ENCODE measurements around the gene NKTR.
"Not testable (repeated sequence)": the region's sequence is repeated elsewhere in the genome, so short reads cannot be mapped to it uniquely, and the experiment has no call there.

The NKTR gene

DNA sequence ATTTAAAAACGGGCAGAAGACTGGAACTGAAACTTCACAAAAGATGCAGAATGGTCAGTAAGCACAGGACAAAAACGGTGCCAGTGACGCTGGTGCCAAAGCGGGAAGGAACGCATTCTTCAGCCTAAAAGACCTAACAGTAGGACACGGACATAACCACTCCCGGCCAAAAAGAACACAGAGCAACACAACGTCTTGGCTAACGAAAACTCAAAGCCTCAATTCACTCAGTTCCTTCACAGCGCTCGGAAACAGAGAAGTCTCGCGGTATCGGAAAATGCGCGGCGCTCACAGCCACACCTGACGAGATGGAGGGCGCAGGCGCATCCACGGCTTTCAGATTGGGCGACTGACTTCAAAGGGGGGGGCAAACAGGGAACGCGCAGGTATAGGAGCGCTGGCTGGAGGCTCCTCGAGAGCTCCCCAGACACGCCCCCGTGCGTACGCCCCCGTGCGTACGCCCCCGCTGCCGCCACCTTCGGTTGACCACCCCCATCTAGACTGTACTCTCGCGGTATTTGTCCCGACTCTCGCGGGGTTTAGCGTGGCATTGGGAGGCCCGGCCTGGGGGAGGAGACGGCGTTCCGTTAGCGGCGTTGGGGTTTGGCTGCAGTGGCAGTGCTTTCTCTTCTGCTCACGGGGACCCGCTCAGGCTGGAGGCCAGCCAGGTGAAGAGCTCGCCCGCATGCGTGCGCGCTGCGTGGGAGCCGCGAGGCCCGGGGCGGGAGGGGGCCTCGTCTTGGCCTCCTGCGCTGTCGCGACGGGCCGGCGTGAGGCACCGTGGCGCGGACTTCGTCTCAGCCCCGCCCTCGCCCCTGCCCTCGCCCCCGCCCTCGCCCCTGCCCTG, at the start of gene NKTR:
Gene NKTR (plus strand): TSS at position 576 of the 847 bp plus-strand sequence. CDS start 321 bp downstream, outside the sequence.
- DNase-seq = peak; percentile 98 to 99

DNA sequence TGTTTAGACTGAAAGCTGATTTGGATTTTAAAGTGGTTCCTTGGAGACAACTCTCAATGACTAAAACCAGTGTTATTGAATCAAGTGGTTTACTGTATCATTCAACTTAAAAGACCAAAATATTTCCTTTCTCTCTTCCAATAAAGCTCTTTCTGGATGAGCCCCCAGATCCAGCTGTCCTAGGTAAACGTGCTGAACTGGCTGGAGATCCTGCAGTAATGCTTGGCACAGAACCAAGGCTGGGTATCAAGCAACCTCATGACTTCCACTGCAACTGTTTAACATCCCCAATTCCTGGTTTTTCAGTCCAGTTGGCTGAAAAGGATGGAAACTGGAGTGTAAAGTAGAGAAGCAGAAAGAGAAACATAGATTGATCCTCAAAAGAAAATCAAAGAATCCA, 47.7 kb upstream of the NKTR start:
- DNase-seq = no peak

- DNase-seq = no peak
Measured at GRCh38 chr3:42556089-42556632, 44.3 kb upstream of the NKTR start.

DNA sequence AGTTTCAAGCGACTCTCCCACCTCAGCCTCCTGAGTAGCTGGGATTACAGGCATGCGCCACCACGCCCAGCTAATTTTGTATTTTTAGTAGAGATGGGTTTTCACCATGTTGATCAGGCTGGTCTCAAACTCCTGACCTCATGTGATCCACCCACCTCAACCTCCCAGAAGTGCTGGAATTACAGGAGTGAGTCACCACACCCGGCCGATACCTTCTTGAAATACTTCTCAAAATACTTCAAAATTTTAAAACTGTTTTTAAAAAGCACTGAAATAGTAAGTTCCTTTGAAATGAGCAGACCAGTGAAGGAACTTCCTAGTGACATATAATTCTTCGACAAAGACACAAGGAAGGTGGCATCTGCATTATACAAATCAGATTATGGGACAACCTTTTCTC, 43.7 kb upstream of the NKTR start:
- not testable (repeated sequence) for DNase-seq

DNA sequence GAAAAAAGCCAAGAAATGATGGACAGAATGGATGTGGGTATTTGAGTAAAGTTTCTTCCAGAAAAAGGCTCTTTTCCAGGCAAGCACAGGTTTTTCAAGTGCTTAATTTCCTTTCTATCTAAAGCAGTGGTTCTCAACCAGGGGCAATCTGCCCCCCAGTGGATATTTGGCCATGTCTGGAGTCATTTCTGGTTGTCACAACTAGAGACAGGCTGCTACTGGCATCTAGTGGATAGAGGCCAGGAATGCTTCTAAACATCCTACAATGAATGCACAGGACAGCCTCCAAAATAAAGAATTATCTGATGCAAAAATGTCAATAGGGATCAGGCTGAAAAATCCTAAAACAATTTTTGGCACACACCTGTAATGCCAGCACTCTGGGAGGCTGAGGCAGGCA, 42.6 kb upstream of the NKTR start:
- DNase-seq = no peak

DNA sequence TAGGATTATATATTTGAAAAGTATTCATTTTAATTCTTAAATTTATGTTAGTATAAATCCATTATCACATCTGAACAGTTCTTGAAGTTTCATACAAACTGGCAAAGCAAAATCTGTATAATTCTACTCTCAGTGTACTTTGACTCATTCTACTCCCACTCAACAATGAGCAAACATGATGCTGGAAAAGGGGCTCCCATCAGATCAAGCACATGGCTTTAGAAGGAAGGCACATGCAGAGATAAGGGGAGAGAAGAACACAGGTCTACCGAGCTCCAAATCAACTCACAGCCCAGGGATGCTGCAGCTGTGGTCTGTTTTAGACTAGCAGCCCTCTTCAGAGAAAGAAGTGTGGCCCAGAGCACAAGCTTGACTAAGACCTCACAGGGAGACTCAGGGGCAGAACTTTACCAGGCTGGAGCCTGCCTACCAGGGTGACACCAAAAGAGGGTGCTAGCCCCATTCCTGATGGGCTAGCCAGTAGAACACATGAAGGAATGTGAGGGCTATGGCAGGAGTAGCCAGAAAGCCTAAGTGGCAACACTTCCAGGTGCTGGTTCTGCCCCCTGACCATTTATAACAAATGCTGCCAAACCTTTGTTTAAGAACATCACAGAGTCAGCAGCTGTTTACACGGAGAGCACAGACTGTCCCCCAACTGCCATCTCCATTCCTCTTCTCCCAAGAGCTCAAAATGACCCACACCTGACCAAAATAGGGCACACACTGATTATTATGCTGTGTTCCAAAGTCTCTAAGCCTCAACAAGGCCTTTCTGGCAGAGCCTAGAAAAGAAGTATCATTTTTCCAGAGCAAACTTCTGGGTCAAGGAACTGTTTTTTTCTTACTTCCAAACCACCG, 38.2 kb upstream of the NKTR start:
- DNase-seq = no peak

DNA sequence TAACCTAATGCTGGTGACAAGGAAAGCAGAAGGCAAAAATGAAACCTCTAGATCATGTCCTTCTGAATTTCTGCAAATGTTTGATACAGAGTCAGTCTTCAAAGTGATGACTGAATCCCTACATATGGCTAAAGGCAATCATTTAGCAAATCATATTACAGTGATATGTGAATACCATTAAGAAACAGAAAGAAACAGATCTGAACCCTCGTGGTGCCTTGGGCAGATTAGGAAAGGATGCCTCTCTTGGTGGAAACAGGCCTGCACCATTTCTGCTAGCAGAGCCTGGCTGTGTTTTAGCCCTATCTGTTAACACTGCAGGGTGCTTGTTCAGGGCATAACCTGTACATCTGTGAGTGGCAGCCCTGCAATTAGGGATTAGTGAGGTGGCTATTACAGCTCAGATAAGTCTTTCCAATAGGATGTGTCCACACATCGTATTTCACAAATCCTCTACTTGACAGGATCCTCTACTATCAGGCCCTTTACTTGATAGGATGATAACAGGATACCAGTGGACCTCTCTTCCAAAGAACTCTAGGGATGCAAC, 30.8 kb upstream of the NKTR start:
- DNase-seq = no peak

DNA sequence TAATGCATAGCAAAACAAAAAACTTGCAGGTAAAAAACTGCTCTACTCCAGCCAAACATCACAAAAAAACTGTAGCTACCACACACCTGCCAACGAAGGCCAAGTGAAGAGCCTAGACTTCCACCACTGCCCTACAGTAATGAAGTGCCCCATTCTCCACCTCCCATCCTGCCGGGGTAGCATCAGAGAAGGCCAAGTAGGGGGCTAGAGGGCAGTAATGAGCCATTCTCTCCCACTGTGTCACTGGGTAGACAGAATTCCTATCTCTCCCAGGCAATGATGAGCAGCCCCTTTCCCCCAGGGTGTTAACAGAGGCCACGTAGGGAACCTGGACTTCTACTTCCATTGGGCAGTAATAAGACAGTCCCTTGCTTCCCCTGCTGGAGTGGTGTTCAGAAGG, 28.2 kb upstream of the NKTR start:
- peak; percentile 43 to 55 for DNase-seq

- DNase-seq = no peak
Measured at GRCh38 chr3:42575137-42575741, 25.2 kb upstream of the NKTR start.

DNA sequence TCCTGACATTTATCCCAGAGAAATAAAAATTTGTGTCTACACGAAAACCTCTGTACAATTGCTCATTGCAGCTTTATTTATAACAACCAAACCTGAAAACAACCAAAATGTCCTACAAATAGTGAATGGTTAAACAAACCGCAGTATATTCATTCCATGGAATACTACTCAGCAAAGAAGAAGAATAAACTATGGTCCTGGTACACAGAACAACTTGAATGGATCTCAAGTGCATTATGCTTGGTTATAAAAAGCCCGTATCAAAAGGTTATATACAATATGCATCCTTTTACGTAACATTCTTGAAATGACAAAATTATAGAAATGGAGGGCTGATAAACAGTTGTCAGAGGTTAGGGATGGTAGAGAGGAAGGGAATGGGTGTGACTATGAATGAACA, 22.4 kb upstream of the NKTR start:
- no peak for DNase-seq

- not testable (repeated sequence) for DNase-seq
Measured at GRCh38 chr3:42579346-42579745, 21.1 kb upstream of the NKTR start.

DNA sequence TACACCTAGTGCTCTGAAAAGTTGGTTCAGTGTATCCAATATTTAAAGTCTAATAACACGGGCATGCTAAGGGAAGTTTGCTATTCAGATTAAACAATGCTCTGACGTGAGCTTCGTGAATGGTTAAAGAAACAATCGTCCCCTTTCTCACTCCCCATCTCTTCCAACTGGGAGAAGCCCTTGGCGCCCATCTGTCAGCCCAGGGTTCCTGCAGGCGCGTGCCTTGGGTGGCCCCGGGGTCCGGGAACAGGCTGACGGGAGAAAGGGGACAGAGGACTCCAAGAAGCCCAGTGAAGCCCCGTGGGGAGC, 19.1 kb upstream of the NKTR start:
- no peak for DNase-seq

DNA sequence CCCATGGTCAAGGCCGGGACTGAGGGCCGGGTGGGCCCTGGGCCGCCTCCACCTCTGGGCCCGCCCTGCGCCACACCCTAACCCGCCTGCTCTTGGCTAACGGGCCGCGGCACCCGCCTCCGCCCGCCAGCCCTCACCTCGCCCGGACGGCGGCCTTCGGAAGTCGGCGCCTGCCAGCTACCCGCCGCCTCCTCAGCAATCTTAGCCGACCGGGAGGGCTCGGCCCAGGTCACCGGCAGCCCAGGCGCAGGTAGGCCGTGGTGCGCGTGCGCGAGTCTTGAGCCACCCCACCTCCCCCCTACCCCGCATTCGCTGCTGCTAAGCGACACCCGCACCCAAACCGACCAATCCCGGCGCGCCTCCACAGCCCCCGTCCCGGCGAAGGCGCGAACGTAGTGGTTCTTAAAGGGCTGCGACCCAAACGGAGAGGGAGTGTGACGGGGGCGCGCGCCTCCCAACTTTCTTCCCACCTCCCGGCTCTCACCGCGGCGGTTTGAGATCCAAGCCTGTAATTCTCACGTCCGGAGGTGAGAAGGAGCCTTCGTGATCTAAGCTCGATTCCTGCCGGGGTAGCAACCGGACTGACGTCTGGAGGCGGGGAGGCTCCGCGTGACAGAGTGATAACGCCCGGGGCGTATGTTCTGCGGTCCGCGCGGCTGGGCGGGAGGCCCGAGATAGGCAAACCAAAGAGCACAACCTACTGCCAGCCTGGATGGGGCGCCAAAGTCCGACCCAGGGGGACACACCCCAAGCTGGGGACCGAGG, 18.6 kb upstream of the NKTR start, which contains the start of gene SEC22C:
Gene SEC22C (minus strand): TSS at position 259 of the 765 bp plus-strand sequence. CDS start 12,921 bp downstream, outside the sequence.
- DNase-seq = peak; percentile 88 to 95

DNA sequence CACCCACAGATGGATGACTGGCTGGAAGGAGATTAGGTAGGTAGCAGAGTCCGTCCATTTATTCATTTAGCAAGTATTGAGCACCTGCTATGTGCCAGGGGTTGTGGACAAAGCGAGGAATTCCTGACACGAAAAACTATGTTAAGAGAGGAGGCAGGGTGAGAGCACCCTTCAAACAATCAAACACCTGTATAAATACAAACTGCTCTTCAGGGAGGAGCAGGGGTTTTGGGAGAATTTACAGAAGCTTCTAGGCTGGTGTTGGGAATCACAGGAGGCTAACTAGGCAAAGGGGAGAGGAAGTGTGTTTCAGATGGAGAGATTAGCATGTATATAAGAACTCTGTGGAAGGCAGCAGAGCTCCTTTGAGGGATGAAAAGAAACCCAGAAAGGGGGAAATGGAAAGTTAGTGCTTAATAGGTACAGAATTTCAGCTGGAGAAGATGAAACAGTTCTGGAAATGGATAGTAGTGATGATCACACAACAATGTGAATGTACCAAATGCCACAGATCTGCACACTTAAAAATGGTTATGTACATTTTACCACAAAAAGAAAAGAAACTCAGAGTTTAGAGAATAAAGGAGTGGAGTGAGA, 17.9 kb upstream of the NKTR start:
- no peak for DNase-seq

- no peak for DNase-seq
Measured at GRCh38 chr3:42588625-42589024, 11.9 kb upstream of the NKTR start.

DNA sequence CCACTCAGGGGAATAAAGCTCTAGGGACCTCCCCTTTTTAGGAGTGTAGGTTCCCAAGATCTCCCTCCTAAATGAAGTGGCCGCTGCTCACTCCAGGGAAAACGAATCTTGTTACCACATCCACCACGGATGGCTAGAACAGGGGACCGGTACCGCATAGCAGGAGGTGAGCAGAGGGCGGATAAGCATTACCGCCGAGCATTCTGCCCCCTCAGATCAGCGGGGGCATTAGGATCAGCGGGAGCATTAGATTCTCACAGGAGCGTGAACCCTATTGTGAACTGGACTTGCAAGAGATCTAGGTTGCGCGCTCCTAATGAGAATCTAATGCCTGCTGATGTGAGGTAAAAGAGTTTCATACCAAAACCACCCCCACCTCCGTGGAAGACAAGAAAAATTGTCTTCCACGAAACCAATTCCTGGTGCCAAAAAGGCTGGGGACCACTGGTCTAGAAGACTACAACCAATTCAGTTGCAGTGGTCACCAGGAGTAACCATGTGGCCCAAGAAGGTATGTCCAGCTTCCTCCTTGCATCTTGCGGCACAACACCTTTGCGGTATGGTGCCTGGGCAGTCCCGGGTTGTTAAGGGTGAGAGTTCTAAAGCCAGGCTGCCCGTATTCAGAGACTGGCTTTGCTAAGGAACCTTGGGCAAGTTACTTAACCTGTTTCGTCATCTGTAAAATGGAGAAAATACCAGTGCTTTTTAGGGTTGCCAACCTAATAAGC, 10.9 kb upstream of the NKTR start:
- no peak for DNase-seq

- DNase-seq = no peak
Measured at GRCh38 chr3:42590989-42591756, 9.3 kb upstream of the NKTR start.

- DNase-seq = no peak
Measured at GRCh38 chr3:42591811-42592210, 8.7 kb upstream of the NKTR start.

DNA sequence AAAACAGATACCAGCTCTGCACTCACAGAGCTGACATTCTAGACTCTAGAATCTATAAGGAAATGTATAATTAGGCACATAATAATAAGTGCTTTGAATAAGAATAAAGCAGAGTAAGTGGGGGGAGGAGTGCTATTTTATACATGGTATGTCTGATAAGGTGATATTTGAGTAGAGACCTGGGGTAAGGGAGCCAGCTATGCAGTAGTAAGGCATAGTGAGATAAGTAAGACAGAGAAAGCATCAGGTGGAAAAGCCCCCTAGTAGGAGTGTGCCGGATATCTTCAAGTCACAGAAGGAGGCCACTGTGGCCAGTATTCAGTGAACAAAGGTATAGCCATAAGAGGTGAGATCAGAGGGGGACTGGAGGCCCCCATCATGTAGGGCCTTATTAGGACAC, 6.9 kb upstream of the NKTR start:
- DNase-seq = no peak

- DNase-seq = no peak
Measured at GRCh38 chr3:42595682-42596081, 4.8 kb upstream of the NKTR start.

Measured in SHP77 (cell line).